WTC11 (cell line): ENCODE results near the gene CAMK2N2. TPM values are rescaled to one million over a fixed set of nuclear protein-coding genes. Genes with fewer than 3 reads are reported as not detected.

ENCODE experiments used
- ATAC-seq: fragments of 200-7000 bp; cut with Tn5 transposase; 2 replicates; pipeline ENCODE4 v1.10.0; 2021; ENCODE audit warnings: mild to moderate bottlenecking, moderate library complexity
- CTCF ChIA-PET: fragments of 300-600 bp; sonication (Branson Sonifier 250); formaldehyde crosslinking; loops from one replicate; lab custom pipeline; 2021; ENCODE audit warnings: antibody characterized with exemption; lab: Charles Lee
- POLR2A ChIA-PET: fragments of 350-600 bp; sonication (Branson Sonifier 250); formaldehyde crosslinking; loops from one replicate; lab custom pipeline; 2021; ENCODE audit warnings: antibody characterized with exemption; lab: Charles Lee
- DNase-seq: peaks from one replicate; pipeline ENCODE4 v3.0.0; 2021; ENCODE audit warnings: low spot score
- H3K27ac Mint-ChIP-seq: 2 replicates; pipeline ENCODE4 v1.8.0; 2021; ENCODE audit warnings: mixed read lengths
- H3K27me3 Mint-ChIP-seq: 2 replicates; pipeline ENCODE4 v1.8.0; 2021; ENCODE audit warnings: low read depth, mild to moderate bottlenecking, moderate library complexity, mixed read lengths
- H3K36me3 Mint-ChIP-seq: 2 replicates; pipeline ENCODE4 v1.8.0; 2021; ENCODE audit warnings: mixed read lengths
- H3K4me1 Mint-ChIP-seq: 2 replicates; pipeline ENCODE4 v1.8.0; 2022; ENCODE audit warnings: mixed read lengths
- H3K4me3 Mint-ChIP-seq: 2 replicates; pipeline ENCODE4 v1.8.0; 2021; ENCODE audit warnings: mild to moderate bottlenecking, moderate library complexity, mixed read lengths
- H3K9me3 Mint-ChIP-seq: 2 replicates; pipeline ENCODE4 v1.8.0; 2021; ENCODE audit warnings: mixed read lengths
- AR ChIP-seq: fragments of 250-450 bp; sonication (Bioruptor Pico); IDR thresholded peaks from 2 replicates; pipeline ENCODE4 v1.9.0; 2021; ENCODE audit warnings: mild to moderate bottlenecking
- ARID4B ChIP-seq: sonication (generic); formaldehyde crosslinking; IDR thresholded peaks from 2 replicates; pipeline ENCODE4 v1.8.0; 2023; ENCODE audit warnings: missing genetic modification reagents, mild to moderate bottlenecking, borderline replicate concordance
- ATF6 ChIP-seq: sonication (generic); formaldehyde crosslinking; IDR thresholded peaks from 2 replicates; pipeline ENCODE4 v1.8.1; 2023; ENCODE audit warnings: mild to moderate bottlenecking, missing genetic modification reagents
- CREM ChIP-seq: sonication (generic); formaldehyde crosslinking; IDR thresholded peaks from 2 replicates; pipeline ENCODE4 v1.8.1; 2022; ENCODE audit warnings: mild to moderate bottlenecking, missing genetic modification reagents, moderate library complexity
- E2F1 ChIP-seq: sonication (generic); formaldehyde crosslinking; IDR thresholded peaks from 2 replicates; pipeline ENCODE4 v1.8.0; 2022; ENCODE audit warnings: mild to moderate bottlenecking, missing genetic modification reagents
- ELF4 ChIP-seq: sonication (generic); formaldehyde crosslinking; IDR thresholded peaks from 2 replicates; pipeline ENCODE4 v1.8.1; 2022; ENCODE audit warnings: low read depth, mild to moderate bottlenecking, moderate library complexity, missing genetic modification reagents
- FOXJ3 ChIP-seq: sonication (generic); formaldehyde crosslinking; IDR thresholded peaks from 2 replicates; pipeline ENCODE4 v1.9.0; 2021; ENCODE audit warnings: missing genetic modification reagents, mild to moderate bottlenecking, borderline replicate concordance
- FOXP1 ChIP-seq: sonication (generic); formaldehyde crosslinking; IDR thresholded peaks from 2 replicates; pipeline ENCODE4 v1.8.0; 2022; ENCODE audit warnings: missing genetic modification reagents, mild to moderate bottlenecking, moderate library complexity, borderline replicate concordance
- GTF2I ChIP-seq: fragments of 250-450 bp; sonication (Bioruptor Pico); conservative IDR thresholded peaks from 2 replicates; pipeline ENCODE4 v1.4.0; 2021; ENCODE audit warnings: mild to moderate bottlenecking
- HMGA2 ChIP-seq: fragments of 250-450 bp; sonication (Bioruptor Pico); IDR thresholded peaks from 2 replicates; pipeline ENCODE4 v1.4.0; 2021; ENCODE audit warnings: mild to moderate bottlenecking, moderate library complexity
- MYBL2 ChIP-seq: sonication (generic); formaldehyde crosslinking; IDR thresholded peaks from 2 replicates; pipeline ENCODE4 v1.8.1; 2023; ENCODE audit warnings: mild to moderate bottlenecking, moderate library complexity, missing genetic modification reagents
- PRRX2 ChIP-seq: fragments of 250-450 bp; sonication (Bioruptor Pico); IDR thresholded peaks from 2 replicates; pipeline ENCODE4 v1.8.0; 2021; ENCODE audit warnings: mild to moderate bottlenecking
- TEAD4 ChIP-seq: sonication (generic); formaldehyde crosslinking; IDR thresholded peaks from 2 replicates; pipeline ENCODE4 v1.8.0; 2022; ENCODE audit warnings: mild to moderate bottlenecking, missing genetic modification reagents
- USF1 ChIP-seq: sonication (generic); formaldehyde crosslinking; IDR thresholded peaks from 2 replicates; pipeline ENCODE4 v1.8.0; 2022; ENCODE audit warnings: mild to moderate bottlenecking, missing genetic modification reagents
- ZNF396 ChIP-seq: fragments of 250-450 bp; sonication (Bioruptor Pico); IDR thresholded peaks from 2 replicates; pipeline ENCODE4 v1.8.0; 2021; ENCODE audit warnings: mild to moderate bottlenecking, moderate library complexity, borderline replicate concordance
- ZNF425 ChIP-seq: fragments of 250-450 bp; sonication (Bioruptor Pico); conservative IDR thresholded peaks from 2 replicates; pipeline ENCODE4 v1.9.0; 2021; ENCODE audit warnings: mild to moderate bottlenecking
- total RNA-seq: library from RNA; stranded (reverse); gene quantifications from 3 replicates; pipeline ENCODE4 v1.2.3, GENCODE V29; 2021

The CAMK2N2 gene
- total RNA-seq, 1 experiment from 2014 or later, result 10.5 TPM

GRCh38 chr3:184222521-184222920, 38.8 kb downstream of the CAMK2N2 start (continued):
- TF ChIP-seq GTF2I (CRISPR knock-in tag), result no peak
- no peak for TF ChIP-seq ELF4 (CRISPR knock-in tag)
- no peak for TF ChIP-seq FOXJ3
- no peak for TF ChIP-seq TEAD4 (CRISPR knock-in tag)
- TF ChIP-seq USF1 (CRISPR knock-in tag), result no peak
- no peak for TF ChIP-seq AR (CRISPR knock-in tag)
- TF ChIP-seq ZNF425 (CRISPR knock-in tag), result no peak
- no peak for TF ChIP-seq HMGA2 (CRISPR knock-in tag)

GRCh38 chr3:184218814-184219213, 42.5 kb downstream of the CAMK2N2 start:
- Mint-ChIP-seq H3K4me1 (no peaks in the 10 kb centered on the region), H3K4me3 (no peak overlapping the region), H3K9me3 (no peaks in the 10 kb centered on the region), H3K36me3 (no peaks in the 10 kb centered on the region), H3K27ac (no peak overlapping the region), H3K27me3 (no peaks in the 10 kb centered on the region)
- DNase-seq (no peak), ATAC-seq (no peak)
- ChIA-PET POLR2A (interaction anchor here (0.6 kb wide), 1 partner anchor 70 kb away, joined by 3 read pairs; no protein-coding TSS in a partner anchor), CTCF (interaction anchor here (0.6 to 4.8 kb wide), 3 partner anchors 10 to 42 kb away, joined by 3 to 30 read pairs (median 4); partner anchors contain the start of genes CAMK2N2, EEF1AKMT4 and VWA5B2)
- TF ChIP-seq PRRX2 (no peak), MYBL2 (no peak), ZNF396 (CRISPR knock-in tag) (no peak), E2F1 (no peak), FOXP1 (no peak), CREM (CRISPR knock-in tag) (no peak), ATF6 (CRISPR knock-in tag) (no peak), ARID4B (CRISPR knock-in tag) (no peak)
